ENCODE results near the gene OR51B4.
"Not testable (repeated sequence)": the region's sequence is repeated elsewhere in the genome, so short reads cannot be mapped to it uniquely, and the experiment has no call there.

OR51B4 gene

GRCh38 chr11:5269715-5270147, 32.0 kb downstream of the OR51B4 start, which contains the start of gene HBE1:
Gene HBE1 (minus strand): TSS chr11:5269945. CDS start chr11:5269890, 55 bp downstream.
- DNase-seq = no peak

GRCh38 chr11:5267033-5267563, 34.6 kb downstream of the OR51B4 start:
- no peak for DNase-seq

DNA sequence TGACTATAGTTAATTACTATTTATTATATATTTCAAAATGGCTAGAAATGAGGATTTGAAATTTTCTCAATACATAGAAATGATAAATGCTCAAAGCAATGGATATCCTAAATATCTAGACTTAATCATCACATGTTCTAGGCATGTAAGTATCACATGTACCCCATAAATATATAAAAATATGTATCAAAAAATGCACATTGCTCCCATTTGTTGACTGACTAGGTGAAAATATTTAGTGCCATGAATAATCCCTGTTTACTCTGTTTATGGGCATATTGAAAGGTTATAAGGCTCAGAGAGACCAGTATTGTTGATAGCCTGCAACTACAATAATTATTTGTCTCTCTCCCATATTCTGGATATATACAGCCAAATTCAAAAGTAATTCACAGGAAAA, 35.1 kb downstream of the OR51B4 start:
- no peak for DNase-seq

DNA sequence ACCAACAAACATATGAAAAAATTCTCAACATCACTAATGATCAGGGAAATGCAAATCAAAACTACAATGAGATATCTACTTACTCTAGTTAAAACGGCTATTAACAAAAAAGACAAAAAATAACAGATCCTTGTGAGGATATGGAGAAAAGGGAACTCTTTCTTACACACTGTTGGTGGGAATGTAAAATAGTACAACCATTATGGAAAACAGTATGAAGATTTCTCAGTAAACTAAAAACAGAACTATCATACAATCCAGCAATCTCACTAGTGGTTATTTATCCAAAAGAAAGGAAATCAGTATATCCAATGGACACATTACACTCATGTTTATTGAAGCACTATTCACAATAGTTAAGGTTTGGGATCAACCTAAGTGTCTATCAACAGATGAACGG, 35.9 kb downstream of the OR51B4 start:
- DNase-seq = no peak

DNA sequence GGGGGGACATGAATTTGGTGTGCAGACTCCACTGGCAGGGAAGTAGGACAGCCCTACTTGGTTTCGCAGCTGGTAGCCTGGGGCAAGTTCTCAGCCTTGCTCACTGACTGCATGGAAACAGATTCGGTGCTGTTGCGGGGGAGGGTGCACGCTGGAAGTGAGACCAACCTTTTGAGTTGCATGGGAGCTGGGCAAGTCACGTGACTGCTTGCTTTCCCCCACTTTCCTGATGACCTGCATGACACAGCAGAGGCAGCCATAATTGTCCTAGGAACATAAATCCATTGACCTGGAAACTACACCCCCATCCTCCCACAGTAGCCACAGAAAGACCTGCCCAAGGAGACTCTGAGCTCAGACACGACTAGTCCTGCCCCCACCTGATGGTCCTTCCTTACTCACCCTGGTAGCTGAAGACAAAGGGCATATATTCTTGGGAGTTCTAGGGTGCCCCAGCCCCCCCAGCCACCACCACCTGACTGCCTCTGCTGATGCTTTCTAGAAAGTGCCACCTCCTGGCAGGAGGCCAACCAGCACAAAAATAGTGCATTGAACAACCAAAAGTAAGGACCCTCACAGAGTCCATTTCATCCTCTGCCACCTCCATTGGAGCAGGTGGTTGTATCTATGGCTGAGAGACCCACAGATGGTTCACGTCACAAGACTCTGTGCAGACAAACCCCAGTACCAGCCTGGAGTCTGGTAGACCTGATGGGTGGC, 43.0 kb downstream of the OR51B4 start:
- no peak for DNase-seq

DNA sequence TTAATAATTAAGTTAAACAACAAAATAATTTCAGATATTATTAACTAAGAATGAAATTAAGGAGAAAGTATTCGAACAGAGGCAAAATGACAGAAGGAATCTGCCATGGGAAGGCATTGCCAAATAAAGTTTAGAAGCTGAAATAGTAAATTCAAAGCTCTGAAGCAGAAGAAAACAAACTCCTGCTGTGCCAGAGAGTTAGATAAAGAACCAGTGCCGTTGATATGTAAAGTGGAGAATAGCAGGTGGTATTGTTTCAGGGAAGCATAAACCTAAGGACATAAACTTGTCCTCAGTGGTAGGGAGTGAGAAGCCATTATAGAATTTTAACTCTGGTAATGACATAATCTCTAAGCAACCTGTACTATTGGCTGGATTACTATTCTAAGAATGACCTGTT, 44.5 kb downstream of the OR51B4 start:
- DNase-seq = no peak

GRCh38 chr11:5254646-5255413, 46.9 kb downstream of the OR51B4 start, which contains the start of gene HBG2:
Gene HBG2 (minus strand): TSS chr11:5254781. CDS start chr11:5254728, 53 bp downstream.
- DNase-seq = not testable (repeated sequence)

DNA sequence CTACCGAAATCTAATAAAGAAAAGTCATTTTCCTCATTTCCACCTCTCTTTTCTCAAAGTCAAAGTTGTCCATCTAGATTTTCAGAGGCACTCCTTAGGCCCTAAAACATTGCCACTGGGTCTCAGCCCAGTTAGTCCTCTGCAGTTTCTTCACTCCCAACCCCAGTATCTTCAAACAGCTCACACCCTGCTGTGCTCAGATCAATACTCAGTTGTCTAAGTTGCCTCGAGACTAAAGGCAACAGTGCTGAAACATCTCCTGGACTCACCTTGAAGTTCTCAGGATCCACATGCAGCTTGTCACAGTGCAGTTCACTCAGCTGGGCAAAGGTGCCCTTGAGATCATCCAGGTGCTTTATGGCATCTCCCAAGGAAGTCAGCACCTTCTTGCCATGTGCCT, 47.7 kb downstream of the OR51B4 start:
- not testable (repeated sequence) for DNase-seq

DNA sequence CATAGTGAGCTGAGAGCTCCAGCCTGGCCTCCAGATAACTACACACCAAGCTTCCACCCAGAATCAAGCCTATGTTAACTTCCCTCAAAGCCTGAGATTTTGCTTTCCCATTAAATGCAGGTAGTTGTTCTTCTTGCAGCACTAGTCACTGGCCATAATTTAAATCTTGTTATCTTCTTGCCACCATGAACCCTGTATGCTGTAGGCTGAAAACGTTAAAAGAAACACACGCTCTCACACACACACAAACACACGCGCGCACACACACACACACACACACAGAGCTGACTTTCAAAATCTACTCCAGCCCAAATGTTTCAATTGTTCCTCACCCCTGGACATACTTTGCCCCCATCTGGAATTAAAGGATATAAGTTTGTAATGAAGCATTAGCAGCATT, 48.3 kb downstream of the OR51B4 start:
- not testable (repeated sequence) for DNase-seq

DNA sequence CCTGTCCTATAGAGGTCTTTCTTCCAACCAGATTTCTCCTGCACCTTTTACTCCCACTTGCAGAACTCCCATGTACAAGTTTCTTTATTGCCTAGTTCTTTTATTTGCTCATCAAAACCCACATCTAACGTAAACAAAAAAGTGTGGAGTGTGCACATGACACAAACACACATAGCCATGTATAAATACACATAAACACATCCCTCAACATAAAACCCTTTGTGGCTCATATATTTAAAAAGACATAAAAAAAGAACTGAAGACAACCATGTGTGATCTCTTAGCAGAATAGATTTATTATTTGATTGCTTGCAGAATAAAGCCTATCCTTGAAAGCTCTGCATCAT, 48.9 kb downstream of the OR51B4 start:
- no peak for DNase-seq

DNA sequence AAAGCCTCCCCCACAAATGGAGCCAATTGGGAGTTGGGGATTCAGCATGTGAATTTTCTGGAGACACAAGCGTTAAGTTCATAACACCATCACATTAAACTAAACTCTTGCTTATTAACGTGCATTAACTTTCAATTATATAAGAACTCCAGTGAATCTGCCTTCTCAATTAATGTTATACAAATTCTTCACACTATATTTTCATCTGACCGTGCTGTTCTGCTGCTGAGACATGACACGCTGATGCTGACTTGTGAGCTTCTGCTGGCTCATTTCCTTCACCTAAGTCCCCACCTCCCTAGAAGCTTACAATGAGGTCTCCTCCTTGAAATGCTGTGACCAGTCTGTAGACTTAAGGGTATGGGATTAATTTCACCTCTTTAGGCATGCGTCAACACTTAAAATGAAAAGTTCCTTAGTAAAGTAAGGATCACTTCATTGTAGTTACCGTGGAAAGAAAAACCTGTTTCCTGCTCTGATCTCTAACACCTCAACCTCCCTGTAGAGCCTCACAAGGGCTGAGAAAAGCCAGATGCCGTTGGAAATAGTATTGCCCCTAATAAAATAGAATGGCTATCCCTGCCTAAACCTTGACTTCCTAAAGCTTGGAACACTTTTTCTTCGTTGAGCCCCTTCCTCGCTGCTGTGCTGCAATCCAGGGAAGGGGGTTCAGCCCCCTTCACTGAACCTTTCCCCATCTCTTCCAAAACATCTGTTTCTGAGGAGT, 49.4 kb downstream of the OR51B4 start:
- DNase-seq = no peak

GRCh38 chr11:5251746-5252145, 50.0 kb downstream of the OR51B4 start:
- DNase-seq = no peak

Data from NCI-H524 (cell line).